ENCODE results near the gene SUOX.

Gene SUOX

DNA sequence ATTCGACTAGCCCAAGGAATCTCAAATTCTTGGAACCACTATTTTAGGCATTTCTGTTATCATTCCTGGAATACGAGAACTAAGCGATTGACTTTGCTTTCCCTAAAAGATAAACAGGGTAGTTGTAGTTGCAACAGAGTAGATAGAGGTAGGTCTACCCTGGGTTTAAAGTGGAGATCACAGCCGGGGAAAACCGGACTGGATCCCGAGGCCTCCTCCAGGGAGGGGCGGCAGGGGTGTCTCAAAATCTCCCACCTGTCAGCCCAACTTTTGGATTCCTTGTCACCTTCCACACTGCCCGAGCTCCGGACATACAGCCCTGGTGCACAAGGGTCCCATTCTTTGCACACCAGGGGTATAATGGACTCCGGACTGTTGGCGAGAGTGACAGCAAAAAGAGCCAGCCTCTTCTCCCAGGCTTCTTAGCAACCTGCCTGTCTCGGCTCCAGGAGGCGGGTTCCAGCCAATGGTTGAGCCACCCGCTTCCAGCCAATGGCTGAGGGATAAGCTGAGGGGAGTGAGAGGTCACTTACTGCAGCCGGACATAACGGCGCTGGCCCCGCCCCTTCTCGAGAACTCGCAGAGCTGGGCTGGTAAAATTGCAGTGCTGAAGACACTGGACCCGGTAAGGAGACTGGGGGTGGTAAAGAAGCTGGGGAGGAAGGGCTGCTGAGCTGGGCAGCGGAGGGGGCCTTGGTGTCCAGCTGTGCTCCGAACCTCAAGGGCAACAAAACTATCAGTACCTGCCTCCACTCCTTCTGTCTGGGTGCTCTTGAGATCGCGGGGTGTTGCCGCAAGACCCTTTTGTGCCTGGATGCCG, at the start of gene SUOX:
TSS of gene SUOX (plus strand) at position 562 of the 820 bp plus-strand sequence. CDS start 4,946 bp downstream, outside the sequence.
- no CpG with 5 or more reads among the region's 27 CpGs for WGBS (ENCODE audit: insufficient coverage, insufficient read length)
- H3K4me3 ChIP-seq (ENCODE audit: low read length): peak within 1 kb of the TSS; percentile 82
- H3K9me3 ChIP-seq (ENCODE audit: control insufficient read depth, insufficient read depth, low read length): no peaks in the 10 kb centered on the region
- peaks cover 7% of the 10 kb centered on the region for H3K36me3 ChIP-seq (ENCODE audit: control insufficient read depth, insufficient read depth, low read length)
- peak; percentile 91 for DNase-seq (ENCODE audit: low read depth, low spot score)
- H3K4me1 ChIP-seq (ENCODE audit: control insufficient read depth, insufficient read depth, low read length): no peaks in the 10 kb centered on the region
- H3K27me3 ChIP-seq (ENCODE audit: control insufficient read depth, insufficient read depth, low read length): no peaks in the 10 kb centered on the region
- no peak within 1 kb of the TSS for H3K27ac ChIP-seq (ENCODE audit: low read length)

DNA sequence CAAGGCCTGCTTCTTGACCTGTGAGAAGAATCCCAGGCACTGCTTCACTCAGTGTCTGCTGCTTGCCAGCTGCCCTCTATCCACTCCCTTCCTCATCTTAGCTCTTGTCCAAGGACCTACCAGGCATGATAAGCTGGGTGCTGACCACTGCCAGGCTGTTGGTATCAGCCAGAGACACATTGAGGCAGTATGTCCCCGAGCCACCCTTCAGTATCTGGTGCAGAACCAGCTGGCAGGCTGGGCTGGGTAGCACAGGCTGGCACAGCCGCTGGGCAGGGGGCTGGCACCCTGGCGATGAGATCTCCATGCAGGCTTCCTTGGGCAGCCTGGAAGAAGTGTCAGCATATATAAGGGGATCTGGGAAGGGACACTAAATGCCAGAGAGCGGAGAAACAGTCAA, 41.7 kb upstream of the SUOX start:
- no CpG with 5 or more reads among the region's 4 CpGs for WGBS (ENCODE audit: insufficient coverage, insufficient read length)
- H3K4me1 ChIP-seq (ENCODE audit: control insufficient read depth, insufficient read depth, low read length): no peaks in the 10 kb centered on the region
- H3K4me3 ChIP-seq (ENCODE audit: low read length): no peak overlapping the region
- no peak overlapping the region for H3K27ac ChIP-seq (ENCODE audit: low read length)
- peaks cover 17% of the 10 kb centered on the region for H3K36me3 ChIP-seq (ENCODE audit: control insufficient read depth, insufficient read depth, low read length)
- DNase-seq (ENCODE audit: low read depth, low spot score): no peak
- no peaks in the 10 kb centered on the region for H3K27me3 ChIP-seq (ENCODE audit: control insufficient read depth, insufficient read depth, low read length)
- no peaks in the 10 kb centered on the region for H3K9me3 ChIP-seq (ENCODE audit: control insufficient read depth, insufficient read depth, low read length)

DNA sequence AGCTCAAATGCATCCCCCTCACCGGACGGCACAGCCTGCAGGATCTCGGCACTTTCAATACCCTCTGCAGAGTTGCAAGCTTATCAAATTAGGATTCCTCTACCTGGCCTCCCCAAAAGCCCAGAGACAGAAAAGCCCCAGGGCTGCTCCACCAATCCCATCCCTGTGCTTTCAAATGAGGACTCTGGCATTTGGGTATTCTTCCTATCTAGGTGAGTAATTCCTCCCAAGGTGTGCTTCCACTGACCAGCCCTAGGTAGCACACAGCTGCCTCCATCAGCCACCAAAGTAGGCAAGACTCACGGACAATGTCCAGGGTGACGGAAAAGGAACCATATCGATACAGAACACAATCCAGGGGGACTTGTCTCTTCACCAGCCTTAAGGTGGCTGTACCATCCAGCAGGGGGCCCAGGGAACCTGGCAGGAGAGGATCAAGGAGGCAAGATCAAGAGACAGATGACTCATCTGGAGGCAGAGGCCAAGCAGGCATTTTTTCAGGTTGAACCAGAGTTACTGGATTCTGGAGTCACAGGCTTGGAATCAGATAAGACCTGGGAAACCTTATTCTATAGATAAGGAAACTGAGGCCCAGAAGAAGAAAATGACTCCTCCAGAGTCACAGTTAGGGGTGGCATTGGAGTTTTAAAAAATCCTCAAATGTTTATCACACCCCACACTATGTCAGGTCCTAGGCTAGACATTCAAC, 41.1 kb upstream of the SUOX start:
- Histone ChIP-seq H3K36me3 (ENCODE audit: control insufficient read depth, insufficient read depth, low read length) (peaks cover 17% of the 10 kb centered on the region), H3K9me3 (ENCODE audit: control insufficient read depth, insufficient read depth, low read length) (no peaks in the 10 kb centered on the region), H3K4me3 (ENCODE audit: low read length) (no peak overlapping the region), H3K4me1 (ENCODE audit: control insufficient read depth, insufficient read depth, low read length) (no peaks in the 10 kb centered on the region), H3K27me3 (ENCODE audit: control insufficient read depth, insufficient read depth, low read length) (no peaks in the 10 kb centered on the region), H3K27ac (ENCODE audit: low read length) (no peak overlapping the region)
- DNase-seq (ENCODE audit: low read depth, low spot score): no peak
- WGBS (ENCODE audit: insufficient coverage, insufficient read length): no CpG with 5 or more reads among the region's 6 CpGs

DNA sequence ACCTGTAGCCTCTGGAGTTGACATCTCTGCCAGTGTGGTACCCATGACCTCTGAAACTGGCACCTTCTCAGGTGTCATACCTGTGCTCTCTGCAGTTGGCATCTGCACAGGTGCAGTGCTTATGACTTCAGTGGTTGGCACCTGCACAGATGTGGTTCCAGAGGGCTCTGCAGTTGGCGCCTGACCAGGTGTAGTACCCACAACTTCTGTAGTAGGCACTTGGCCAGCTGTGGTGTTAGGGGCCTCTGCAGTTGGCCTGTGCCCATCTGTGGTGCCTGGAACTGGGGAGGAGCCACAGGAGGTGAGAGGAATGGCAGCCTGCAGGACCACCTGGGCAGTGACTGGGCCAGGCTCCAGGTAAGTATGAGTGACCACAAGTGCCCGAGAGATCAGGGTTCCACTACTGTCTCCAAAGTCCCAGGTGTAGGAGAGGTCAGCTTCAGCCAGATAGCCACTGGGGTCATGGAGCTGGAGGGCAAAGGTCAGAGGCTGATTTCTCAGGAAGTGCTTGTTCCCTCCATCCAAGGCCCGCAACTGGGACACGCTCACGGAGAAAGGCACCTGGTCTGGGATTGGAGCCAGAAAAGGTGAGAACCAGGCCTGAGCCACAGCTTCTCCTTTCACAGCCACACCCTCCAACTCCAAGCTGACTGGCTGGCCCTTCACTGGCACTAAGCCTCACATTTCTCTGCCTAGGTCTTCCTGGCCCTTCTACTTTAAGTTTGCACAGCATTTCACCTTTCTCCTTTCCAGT, 39.8 kb upstream of the SUOX start:
- H3K36me3 ChIP-seq (ENCODE audit: control insufficient read depth, insufficient read depth, low read length): peaks cover 15% of the 10 kb centered on the region
- H3K27ac ChIP-seq (ENCODE audit: low read length): no peak overlapping the region
- no peaks in the 10 kb centered on the region for H3K4me1 ChIP-seq (ENCODE audit: control insufficient read depth, insufficient read depth, low read length)
- H3K9me3 ChIP-seq (ENCODE audit: control insufficient read depth, insufficient read depth, low read length): no peaks in the 10 kb centered on the region
- no peaks in the 10 kb centered on the region for H3K27me3 ChIP-seq (ENCODE audit: control insufficient read depth, insufficient read depth, low read length)
- no peak overlapping the region for H3K4me3 ChIP-seq (ENCODE audit: low read length)
- no peak for DNase-seq (ENCODE audit: low read depth, low spot score)
- no CpG with 5 or more reads among the region's 5 CpGs for WGBS (ENCODE audit: insufficient coverage, insufficient read length)

DNA sequence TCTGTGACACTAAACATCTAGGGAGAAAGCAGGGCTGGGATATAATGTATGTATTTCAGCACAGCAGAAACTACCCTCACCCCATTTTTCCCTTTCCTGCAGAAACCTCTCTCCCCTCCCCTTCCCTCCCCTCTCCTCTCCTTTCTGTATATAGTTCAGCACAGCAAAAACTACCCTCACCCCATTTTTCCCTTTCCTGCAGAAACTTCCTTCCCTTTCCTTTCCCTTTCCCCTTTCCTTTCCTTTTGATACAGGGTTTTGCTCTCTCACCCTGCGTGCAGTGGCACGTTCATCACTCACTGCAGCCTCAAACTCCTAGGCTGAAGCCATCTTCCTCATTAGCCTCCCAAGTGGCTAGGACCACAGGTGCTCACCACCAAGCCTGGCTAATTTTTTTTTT, 33.3 kb upstream of the SUOX start:
- peaks cover 8% of the 10 kb centered on the region for H3K4me1 ChIP-seq (ENCODE audit: control insufficient read depth, insufficient read depth, low read length)
- no peak overlapping the region for H3K4me3 ChIP-seq (ENCODE audit: low read length)
- H3K9me3 ChIP-seq (ENCODE audit: control insufficient read depth, insufficient read depth, low read length): no peaks in the 10 kb centered on the region
- DNase-seq (ENCODE audit: low read depth, low spot score): no peak
- H3K27ac ChIP-seq (ENCODE audit: low read length): no peak overlapping the region
- WGBS (ENCODE audit: insufficient coverage, insufficient read length): no CpG with 5 or more reads among the region's 2 CpGs
- no peaks in the 10 kb centered on the region; the same call in 1 of the 2 replicates for H3K36me3 ChIP-seq (ENCODE audit: control insufficient read depth, insufficient read depth, low read length)
- no peaks in the 10 kb centered on the region for H3K27me3 ChIP-seq (ENCODE audit: control insufficient read depth, insufficient read depth, low read length)

DNA sequence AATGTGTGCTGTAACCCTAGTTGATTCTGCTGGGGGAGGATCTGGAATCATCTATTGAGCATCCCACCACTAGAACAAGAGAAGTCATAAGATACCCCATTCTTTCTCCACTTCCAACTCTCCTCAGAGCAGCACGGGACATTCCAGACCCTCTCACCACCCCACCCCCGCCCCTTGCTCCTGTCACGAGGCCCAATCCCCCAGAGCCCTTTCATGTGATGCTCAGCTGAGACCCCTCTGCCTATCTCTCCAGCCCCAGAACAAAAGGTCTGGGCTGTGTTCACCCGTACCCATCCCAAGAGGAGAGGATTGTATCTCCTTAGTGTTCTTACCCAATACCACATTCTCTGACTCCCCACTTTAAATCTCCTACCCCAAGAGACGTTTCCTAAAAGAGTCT, 31.8 kb upstream of the SUOX start:
- Histone ChIP-seq H3K36me3 (ENCODE audit: control insufficient read depth, insufficient read depth, low read length) (peaks cover 3% of the 10 kb centered on the region; the same call in 1 of the 2 replicates), H3K27me3 (ENCODE audit: control insufficient read depth, insufficient read depth, low read length) (no peaks in the 10 kb centered on the region), H3K27ac (ENCODE audit: low read length) (no peak overlapping the region), H3K4me3 (ENCODE audit: low read length) (peak overlapping the region; percentile 31; the same call in 1 of the 2 replicates), H3K4me1 (ENCODE audit: control insufficient read depth, insufficient read depth, low read length) (peaks cover 8% of the 10 kb centered on the region), H3K9me3 (ENCODE audit: control insufficient read depth, insufficient read depth, low read length) (no peaks in the 10 kb centered on the region)
- WGBS (ENCODE audit: insufficient coverage, insufficient read length): no CpG with 5 or more reads among the region's 5 CpGs
- DNase-seq (ENCODE audit: low read depth, low spot score): no peak

DNA sequence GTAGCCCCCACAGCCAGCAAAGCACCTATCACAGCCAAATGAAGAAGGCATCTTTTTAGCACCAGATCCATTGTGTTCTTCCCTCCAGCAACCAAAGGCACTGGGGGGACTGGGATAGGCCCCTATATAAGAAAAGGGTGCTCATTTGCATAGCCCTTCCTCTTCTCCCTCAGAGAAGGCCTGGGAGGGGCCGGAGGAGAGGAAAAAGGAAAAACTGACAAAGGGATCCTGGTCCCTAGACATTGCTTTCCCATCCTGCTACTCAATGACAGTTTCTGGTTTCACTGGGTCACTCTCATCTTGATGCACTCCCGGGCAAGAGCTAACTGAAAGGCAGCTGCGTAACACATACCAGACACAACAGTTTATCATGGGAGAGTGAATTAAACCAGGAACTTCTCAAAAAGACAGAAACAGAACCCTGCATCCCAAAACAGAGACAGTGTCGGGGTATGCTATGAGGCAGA, 31.1 kb upstream of the SUOX start, which contains the start of gene PMEL:
TSS of gene PMEL (minus strand) at position 102 of the 467 bp plus-strand sequence. CDS start at position 71, 31 bp downstream.
- Histone ChIP-seq H3K27me3 (ENCODE audit: control insufficient read depth, insufficient read depth, low read length) (no peaks in the 10 kb centered on the region), H3K27ac (ENCODE audit: low read length) (no peak within 1 kb of the TSS), H3K9me3 (ENCODE audit: control insufficient read depth, insufficient read depth, low read length) (no peaks in the 10 kb centered on the region), H3K4me1 (ENCODE audit: control insufficient read depth, insufficient read depth, low read length) (peaks cover 8% of the 10 kb centered on the region), H3K36me3 (ENCODE audit: control insufficient read depth, insufficient read depth, low read length) (peaks cover 3% of the 10 kb centered on the region; the same call in 1 of the 2 replicates), H3K4me3 (ENCODE audit: low read length) (peak within 1 kb of the TSS; percentile 84)
- no peak for DNase-seq (ENCODE audit: low read depth, low spot score)
- WGBS (ENCODE audit: insufficient coverage, insufficient read length): no CpG with 5 or more reads among the region's 4 CpGs

DNA sequence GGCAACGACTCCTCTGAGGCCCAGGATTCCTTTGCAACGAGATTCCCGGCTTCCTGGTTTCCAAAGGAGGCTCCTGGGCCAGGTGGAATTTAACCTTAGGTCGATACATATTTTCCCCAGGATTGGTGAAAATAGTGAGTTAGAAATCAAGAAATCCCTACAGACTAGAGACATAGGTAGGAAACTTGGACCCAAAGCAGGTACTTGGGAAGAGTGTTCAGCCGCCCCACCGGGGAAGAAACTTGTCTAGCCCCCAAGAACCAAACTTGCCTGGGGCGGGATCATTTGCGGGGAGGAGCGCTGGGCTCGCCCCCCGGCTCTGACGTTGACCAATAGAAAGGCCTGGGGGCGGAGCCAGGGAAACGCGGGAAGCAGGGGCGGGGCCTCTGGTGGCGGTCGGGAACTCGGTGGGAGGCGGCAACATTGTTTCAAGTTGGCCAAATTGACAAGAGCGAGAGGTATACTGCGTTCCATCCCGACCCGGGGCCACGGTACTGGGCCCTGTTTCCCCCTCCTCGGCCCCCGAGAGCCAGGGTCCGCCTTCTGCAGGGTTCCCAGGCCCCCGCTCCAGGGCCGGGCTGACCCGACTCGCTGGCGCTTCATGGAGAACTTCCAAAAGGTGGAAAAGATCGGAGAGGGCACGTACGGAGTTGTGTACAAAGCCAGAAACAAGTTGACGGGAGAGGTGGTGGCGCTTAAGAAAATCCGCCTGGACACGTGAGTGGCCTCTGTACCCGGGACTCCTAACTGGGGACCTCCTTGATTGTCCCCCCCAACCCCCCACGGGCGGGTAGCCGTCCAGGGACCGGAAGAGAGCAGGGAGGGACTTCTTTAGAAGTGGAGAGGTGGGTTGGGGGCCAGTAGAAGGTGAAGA, 30.4 kb upstream of the SUOX start, which contains the start of gene CDK2:
TSS of gene CDK2 (plus strand) at position 423 of the 874 bp plus-strand sequence. CDS start at position 602, 179 bp downstream.
- no peak for DNase-seq (ENCODE audit: low read depth, low spot score)
- H3K4me1 ChIP-seq (ENCODE audit: control insufficient read depth, insufficient read depth, low read length): peaks cover 8% of the 10 kb centered on the region

DNA sequence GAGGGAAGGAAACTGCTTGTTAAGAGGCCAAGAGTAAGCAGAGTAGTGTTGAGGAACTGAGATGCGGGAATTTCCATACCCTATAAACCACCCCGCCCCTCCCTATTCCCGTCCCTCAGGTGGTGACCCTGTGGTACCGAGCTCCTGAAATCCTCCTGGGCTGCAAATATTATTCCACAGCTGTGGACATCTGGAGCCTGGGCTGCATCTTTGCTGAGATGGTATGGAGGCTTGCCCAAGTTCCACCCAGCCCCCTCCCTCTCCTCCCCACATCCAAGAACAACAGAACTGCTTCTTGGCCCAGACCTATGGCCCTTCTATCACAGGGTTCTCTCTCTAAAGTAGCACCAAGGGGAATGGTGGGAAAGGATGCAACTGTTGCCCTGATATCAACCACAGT, 27.7 kb upstream of the SUOX start:
- no peaks in the 10 kb centered on the region for H3K9me3 ChIP-seq (ENCODE audit: control insufficient read depth, insufficient read depth, low read length)
- no peak for DNase-seq (ENCODE audit: low read depth, low spot score)
- no CpG with 5 or more reads among the region's 4 CpGs for WGBS (ENCODE audit: insufficient coverage, insufficient read length)
- H3K4me1 ChIP-seq (ENCODE audit: control insufficient read depth, insufficient read depth, low read length): peaks cover 10% of the 10 kb centered on the region
- H3K27me3 ChIP-seq (ENCODE audit: control insufficient read depth, insufficient read depth, low read length): no peaks in the 10 kb centered on the region
- no peak overlapping the region for H3K4me3 ChIP-seq (ENCODE audit: low read length)
- no peak overlapping the region for H3K27ac ChIP-seq (ENCODE audit: low read length)
- peaks cover 8% of the 10 kb centered on the region; the same call in 1 of the 2 replicates for H3K36me3 ChIP-seq (ENCODE audit: control insufficient read depth, insufficient read depth, low read length)

More for the DNA sequence above, 30.4 kb upstream of the SUOX start, which contains the start of gene CDK2:
- no CpG with 5 or more reads among the region's 45 CpGs for WGBS (ENCODE audit: insufficient coverage, insufficient read length)
- Histone ChIP-seq H3K4me3 (ENCODE audit: low read length) (peak within 1 kb of the TSS; percentile 84), H3K27ac (ENCODE audit: low read length) (no peak within 1 kb of the TSS), H3K9me3 (ENCODE audit: control insufficient read depth, insufficient read depth, low read length) (no peaks in the 10 kb centered on the region), H3K36me3 (ENCODE audit: control insufficient read depth, insufficient read depth, low read length) (peaks cover 8% of the 10 kb centered on the region; the same call in 1 of the 2 replicates), H3K27me3 (ENCODE audit: control insufficient read depth, insufficient read depth, low read length) (no peaks in the 10 kb centered on the region)
